ENCODE results near the gene FAM98B.

FAM98B gene

GRCh38 chr15:38461066-38461833 lies 7.3 kb downstream of the FAM98B start:
- no peak for DNase-seq

GRCh38 chr15:38463893-38464292 lies 10.0 kb downstream of the FAM98B start:
- no peak for DNase-seq

- DNase-seq = no peak
Measured at GRCh38 chr15:38464675-38465074, 10.7 kb downstream of the FAM98B start.

GRCh38 chr15:38470816-38471215 lies 16.9 kb downstream of the FAM98B start:
- no peak for DNase-seq

DNA sequence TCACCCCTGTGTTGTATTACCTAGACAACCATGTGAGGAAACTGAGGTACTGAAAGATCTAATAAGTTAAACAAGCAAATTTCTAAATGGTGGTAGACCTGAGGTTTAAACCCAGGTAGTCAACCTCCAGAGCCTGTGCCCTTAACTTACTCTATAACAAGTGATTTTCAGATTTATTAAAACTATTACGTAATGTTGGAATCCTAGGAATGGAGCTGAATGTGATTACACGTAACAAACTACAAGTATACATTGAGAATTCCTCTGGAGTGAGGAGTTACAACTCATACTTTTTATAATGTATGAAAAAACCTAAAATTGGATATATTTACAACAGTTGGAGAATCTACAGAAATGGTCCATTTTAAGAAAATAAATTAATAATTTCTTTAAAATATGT lies 18.0 kb downstream of the FAM98B start:
- no peak for DNase-seq

DNA sequence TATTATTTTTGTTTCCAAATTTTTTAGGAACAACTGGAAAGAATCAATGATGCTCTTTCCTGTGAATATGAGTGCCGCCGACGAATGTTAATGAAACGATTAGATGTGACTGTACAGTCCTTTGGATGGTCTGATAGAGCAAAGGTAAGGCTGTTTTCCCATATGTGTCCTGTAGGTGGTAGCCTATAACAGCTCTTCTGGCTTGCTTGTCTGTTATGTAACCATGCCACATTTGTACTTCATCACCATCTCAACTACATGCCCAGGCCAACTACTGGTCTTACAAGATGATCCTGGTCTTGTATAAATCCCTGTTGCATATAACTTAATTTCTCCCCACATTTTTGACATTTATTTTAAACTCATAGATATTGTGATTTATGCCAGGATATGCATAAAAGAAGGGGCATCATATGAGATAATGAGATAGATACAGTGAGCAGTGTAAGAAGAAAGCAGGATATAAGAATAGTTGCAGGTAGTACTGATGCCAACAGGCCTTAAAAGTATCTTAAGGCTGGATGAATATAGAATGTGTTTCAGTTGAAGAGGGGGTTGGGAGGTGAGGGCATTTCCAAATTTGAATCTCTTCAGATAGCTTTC lies 20.3 kb downstream of the FAM98B start:
- peak; percentile 11 for DNase-seq

GRCh38 chr15:38475361-38475760 lies 21.4 kb downstream of the FAM98B start:
- no peak for DNase-seq

DNA sequence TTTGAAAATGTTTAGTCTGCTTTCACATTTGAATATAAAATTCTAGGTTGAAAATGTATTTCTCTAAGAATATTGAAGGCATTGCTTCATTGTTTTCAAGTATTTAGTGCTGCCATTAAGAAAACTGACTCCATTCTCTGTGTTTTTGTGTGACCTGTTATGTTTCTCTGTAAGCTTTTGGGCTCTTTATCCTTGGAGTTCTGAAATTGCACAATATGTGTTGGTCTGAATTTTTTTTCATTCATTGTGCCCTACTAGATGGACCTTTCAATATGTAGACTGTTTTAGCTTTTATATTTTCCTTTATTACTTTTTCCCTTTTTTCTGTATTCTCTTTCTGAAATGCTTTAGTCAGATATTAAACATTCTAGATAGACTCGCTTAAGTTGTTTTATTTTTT lies 22.2 kb downstream of the FAM98B start:
- no peak for DNase-seq

DNA sequence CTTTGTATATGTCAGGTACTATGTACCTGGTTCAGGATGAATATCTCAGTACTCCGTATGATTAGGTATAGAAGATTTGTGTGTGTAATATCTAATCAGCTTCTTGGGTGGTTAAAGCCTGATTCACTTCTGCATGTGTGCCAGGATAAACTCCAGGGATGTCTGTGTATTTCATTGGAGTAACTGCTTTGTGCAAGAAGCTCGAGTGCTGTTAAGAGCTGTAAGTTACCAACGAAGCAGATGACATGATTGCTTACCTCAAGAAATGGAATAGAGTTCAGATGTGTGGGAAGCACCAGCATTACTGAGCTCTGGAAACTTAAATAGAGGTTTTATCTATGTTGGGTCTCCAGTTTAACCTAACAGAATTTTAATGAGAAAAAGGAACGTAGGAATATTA lies 23.7 kb downstream of the FAM98B start:
- no peak for DNase-seq

GRCh38 chr15:38479266-38479665 lies 25.3 kb downstream of the FAM98B start:
- DNase-seq = no peak

DNA sequence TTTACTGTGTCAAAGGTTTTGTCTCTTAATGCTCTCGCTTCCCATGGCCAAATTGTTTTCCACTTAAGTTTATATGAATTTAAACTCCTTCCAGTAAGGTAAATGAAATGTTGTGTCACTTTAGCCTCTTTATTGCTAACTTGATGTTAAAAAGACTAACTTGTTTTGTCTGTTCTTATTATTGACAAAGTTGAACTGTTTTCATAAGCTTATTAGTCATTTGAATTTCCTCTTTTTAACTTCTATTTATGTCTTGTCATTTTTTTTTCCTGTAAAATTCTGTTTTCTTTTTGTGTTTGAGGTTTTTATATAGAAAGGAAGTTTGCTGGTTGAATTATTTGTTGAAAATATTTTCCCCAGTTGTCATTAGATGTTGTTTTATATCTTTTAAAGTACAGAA lies 25.8 kb downstream of the FAM98B start:
- no peak for DNase-seq

DNA sequence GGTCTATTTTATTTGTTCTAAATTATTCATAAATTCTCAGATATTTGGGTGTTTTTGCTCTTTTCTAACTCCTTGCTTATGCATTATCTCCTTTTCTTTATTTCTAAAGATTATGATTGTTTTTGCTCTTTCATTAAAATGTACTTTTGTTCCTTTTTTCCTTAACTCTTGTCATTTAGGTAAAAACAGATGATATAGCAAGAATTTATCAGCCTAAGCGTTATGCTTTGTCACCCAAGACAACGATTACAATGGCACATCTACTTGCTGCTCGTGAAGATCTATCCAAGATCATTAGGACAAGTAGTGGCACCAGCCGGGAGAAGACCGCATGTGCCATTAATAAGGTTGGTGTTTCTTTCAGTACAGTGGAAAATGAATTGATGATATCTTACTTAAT lies 27.2 kb downstream of the FAM98B start:
- no peak for DNase-seq

DNA sequence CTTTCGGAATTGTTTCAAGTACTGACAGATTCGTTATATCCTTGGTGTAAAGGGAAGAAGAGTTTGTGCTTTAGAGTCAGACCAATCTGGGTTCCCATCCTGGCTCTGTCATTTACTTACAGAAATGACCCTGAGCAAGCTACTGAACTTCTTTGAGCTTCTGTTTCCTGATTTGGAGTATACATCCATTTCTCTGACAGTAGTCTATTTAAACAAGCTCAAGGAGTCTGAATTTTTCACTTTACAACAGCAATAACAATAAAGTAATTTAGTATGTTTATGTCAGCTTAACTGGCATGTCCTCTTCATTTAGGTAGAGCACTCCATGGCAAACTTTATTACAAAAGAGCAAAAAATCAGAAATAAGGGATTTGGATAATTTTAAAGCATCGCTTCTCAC lies 27.8 kb downstream of the FAM98B start:
- DNase-seq = no peak

DNA sequence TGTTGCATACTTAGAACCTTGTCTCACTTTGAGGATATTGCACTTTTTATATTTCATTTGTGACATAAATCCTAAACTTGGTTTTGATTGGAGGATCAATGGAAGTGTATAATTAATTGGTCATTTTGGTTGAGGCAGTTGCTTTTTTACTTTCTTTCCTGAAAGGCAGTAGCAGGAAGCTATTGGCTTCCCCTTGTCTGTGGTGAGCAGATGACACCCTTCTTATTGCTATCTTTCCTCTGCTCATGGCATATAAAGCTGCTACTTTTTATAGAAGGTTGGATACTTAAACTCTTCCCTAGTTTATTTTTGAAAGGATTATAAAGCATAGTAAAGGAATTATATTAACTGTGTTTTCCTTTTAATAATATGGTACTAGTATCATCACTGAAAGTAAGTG lies 28.6 kb downstream of the FAM98B start:
- DNase-seq = no peak

GRCh38 chr15:38486936-38487335 lies 33.0 kb downstream of the FAM98B start:
- no peak for DNase-seq

GRCh38 chr15:38487378-38487777 lies 33.5 kb downstream of the FAM98B start:
- DNase-seq = no peak

DNA sequence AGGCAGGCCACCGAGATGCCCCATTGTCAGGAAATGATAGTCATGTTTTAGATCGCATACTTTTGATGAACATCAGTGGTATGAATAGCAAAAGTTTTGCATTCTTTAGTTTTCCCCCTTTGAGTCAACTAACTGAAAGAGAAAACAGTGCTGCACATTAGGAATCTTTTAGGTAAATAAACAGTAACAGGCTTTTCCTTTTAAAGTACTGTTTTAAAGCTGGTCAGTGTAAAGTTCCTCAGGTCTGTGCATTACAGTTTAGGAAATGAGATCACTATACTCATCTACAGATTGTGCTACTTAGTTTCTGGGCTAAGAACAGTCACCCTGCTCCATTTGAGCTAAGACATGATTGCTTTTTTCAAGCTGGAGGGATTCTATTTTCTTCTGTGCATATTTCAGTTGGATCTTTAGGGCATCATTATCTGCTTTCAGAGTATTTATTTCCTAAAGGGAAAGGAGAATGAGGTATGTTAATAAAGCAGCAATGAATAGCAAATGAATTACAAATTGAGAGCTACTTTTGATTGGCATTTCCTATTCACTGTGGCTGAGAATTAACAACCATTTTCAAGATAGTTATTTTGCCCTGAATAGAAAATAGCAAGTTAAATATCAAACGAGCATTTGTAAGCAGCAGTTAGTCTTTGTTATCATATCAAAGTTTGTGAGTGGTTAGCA lies 36.5 kb downstream of the FAM98B start:
- no peak for DNase-seq

DNA sequence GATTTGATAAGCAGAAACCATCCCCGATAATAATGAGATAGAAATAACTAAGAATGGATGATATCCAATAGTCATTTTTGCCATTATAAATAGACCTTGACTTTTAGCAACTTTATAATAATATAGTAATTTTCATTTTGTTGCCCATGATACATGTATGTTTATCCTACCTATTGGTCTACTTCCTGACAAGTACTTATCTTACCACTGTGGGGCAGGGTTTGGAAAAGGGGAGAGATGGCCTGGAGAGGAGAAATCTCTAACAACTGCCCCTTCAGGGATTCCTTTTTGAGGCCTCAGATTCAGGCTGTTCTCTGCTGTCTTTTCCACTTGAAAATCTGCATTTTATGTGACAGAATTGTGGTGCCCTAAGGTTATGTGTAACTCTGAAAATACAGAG lies 42.2 kb downstream of the FAM98B start:
- DNase-seq = no peak

DNA sequence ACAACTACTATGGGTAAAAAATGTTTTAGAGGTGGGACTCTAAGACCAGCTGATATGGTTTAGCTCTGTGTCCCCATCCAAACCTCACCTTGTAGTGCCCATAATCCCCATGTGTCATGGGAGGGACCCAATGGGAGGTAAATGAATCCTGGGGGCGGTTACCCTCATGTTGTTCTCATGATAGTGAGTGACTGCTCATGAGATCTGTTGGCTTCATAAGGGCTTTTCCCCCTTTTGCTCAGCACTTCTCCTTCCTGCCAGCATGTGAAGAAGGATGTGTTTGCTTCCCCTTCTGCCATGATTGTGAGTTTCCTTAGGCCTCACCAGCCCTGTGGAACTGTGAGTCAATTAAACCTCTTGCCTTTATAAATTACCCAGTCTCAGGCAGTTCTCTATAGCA lies 45.7 kb downstream of the FAM98B start:
- DNase-seq = no peak

GRCh38 chr15:38503496-38503895 lies 49.6 kb downstream of the FAM98B start:
- DNase-seq = no peak

- DNase-seq = no peak
Measured at GRCh38 chr15:38504680-38505467, 50.9 kb downstream of the FAM98B start.

DNA sequence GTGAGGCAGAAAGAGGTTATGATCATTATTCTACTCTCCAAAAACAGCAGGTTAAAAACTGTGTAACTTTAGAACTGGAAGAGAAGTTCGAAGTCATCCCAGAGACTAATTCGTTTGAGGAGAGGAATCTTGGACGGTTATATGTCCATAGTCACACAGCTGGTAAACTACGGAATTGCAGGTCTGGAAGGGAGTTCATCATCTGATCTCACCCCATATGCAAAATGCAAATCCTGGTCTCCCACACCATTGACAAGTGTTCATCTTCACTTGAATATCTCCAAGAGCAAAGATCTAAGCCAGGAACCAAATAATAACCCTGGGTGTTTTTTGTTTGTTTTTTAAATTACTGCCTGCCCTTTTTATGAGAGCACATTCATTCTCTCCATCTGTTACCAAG lies 53.1 kb downstream of the FAM98B start:
- no peak for DNase-seq

DNA sequence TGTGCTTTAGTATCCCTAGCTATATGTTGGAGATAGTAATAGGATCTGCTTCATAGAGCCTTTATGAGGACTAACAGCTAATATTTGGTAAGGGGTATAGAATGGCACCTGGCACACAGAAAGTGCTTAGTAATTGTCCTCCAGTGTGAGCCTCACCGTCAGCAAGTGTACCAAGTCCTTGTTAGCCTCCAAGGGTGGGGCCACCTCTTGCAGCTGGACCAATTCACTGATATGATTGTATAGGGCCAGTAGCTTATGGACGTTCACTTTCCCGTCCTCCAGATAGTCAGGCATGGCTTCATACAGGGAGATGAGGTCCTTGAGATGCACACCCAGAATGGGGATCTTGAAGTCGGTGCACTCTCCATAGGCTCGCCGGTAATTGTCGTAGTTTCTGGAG lies 53.6 kb downstream of the FAM98B start:
- no peak for DNase-seq

DNA sequence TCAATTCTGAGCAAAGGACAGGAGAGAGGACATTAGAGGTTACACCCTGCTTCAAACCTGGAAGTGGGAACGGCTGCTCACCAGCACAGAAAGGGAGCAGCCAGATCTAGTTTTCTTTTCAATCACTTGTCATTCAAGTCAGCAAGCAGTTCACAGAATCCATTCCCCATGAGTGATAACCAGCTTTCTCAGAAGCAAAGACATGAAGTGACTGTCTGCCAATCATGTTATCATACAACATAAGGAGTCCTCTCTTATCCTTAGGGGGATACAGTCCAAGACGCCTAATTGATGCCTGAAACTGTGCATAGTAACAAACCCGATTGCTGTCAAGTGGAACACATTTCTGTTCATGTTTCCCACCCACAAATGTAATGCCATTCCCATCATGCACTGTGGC lies 54.7 kb downstream of the FAM98B start:
- no peak for DNase-seq
